GM21723 (cell line): ENCODE data around the gene SRRD.
"Not testable (repeated sequence)": the region's sequence is repeated elsewhere in the genome, so short reads cannot be mapped to it uniquely, and the experiment has no call there.

Source experiments
- ATAC-seq: cut with Tn5 transposase; IDR thresholded peaks from one replicate; pipeline ENCODE4 v1.9.1; 2021; ENCODE audit warnings: mild to moderate bottlenecking, moderate library complexity; ENCODE audit not compliant: unreplicated experiment

Gene SRRD

DNA sequence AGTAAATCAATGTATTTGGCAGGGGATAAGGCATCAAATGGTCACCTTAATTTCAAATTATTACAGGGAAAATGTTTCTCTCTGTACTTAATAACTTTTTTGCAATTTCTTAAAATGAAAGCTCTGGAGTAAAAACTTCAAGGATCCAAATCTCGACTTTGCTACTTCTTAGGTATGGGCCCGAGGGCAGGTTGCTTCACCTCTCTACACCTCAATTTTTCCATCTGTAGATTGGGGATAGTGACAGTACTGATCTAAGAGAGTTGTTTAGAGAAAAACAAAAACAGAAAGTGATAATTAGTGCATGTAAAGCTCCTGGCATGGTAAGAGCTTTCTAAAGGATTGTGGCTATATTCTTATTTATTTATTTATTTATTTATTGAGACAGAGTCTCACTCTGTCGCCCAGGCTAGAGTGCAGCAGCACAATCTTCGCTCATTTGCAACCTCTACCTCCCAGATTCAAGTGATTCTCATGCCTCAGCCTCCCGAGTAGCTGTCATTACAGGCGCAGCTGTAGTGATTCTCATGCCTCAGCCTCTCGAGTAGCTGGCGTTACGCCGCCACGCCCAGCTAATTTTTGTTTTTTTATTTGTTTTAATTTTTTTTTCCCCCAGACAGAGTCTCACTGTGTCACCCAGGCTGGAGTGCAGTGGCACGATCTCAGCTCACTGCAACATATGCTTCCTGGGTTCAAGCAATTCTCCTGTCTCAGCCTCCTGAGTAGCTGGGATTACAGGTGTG lies 30.9 kb downstream of the SRRD start:
- no peak for ATAC-seq

DNA sequence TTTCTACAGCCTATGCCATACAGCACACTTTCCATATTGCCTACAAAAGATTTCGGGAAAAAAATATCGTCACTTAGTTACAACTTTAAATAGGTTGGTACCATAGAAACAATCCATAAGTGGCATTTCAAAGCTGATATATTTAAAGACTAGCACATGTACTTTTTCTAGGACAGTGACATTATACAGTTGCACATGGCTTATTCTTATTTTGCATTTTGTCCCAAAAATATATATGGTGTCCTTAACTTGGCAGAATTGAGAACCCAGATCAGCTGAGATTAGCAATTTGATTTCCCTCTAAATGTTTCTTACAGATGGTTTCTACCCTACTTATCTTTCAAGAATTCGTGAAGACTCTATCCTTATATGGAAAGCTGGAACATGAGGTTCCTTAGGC lies 32.3 kb downstream of the SRRD start:
- no peak for ATAC-seq

DNA sequence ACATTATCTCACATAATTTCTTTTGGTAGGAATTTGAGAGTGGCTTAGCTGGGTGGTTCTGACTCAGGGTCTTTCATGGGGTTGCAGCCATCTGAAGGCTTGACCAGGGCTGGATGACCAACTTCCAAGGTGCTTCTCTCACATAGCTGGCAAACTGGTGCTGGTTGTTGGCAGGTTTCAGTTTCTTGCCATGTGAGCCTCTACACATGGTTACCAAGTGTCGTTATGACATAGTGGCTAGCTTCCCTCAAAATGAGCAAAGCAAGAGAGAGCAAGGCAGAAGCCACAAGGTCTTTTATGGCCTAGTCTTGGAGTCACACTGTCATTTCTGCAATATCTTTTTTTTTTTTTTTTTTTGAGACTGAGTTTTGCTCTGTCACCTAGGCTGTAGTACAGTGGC lies 32.8 kb downstream of the SRRD start:
- no peak for ATAC-seq

DNA sequence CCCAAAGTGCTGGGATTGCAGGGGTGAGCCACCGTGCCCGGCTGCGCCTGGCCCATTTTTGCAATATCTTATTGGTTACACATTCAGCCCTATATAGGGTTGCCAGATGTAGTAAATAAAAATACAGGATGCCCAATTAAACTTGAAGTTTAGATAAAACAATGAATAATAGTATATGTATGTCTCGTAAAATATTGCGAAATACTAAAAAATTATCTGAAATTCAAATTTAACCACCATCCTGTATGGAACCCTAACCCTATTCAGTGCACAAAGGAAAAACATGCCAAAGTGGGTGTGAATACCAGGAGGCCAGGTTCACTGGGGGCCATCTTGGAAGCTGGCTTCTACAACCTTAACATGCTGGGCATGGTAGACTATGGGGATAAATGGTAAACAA lies 33.8 kb downstream of the SRRD start:
- ATAC-seq: no peak

DNA sequence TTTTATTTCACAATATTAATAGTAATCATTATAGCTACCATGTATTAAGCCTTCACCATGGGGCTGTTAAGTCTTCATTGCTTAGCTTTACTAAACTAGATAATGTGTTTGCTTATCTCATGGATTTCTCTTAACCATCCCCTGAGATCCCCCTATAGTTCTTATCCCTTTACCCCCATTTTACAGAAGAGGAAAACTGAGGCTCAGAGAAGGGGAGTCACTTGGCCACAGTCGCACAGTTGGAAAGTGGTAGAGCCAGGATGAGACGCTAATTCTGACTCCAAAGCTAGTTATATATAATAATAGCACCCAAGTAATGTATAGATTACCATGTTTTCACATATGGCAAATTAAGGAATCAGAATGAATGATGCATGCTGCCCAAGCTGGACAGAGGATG lies 38.3 kb downstream of the SRRD start:
- no peak for ATAC-seq

- ATAC-seq: no peak
These were observed 38.9 kb downstream of the SRRD start for GRCh38 chr22:26522592-26522991.

GRCh38 chr22:26524870-26525269 lies 41.2 kb downstream of the SRRD start:
- no peak for ATAC-seq

DNA sequence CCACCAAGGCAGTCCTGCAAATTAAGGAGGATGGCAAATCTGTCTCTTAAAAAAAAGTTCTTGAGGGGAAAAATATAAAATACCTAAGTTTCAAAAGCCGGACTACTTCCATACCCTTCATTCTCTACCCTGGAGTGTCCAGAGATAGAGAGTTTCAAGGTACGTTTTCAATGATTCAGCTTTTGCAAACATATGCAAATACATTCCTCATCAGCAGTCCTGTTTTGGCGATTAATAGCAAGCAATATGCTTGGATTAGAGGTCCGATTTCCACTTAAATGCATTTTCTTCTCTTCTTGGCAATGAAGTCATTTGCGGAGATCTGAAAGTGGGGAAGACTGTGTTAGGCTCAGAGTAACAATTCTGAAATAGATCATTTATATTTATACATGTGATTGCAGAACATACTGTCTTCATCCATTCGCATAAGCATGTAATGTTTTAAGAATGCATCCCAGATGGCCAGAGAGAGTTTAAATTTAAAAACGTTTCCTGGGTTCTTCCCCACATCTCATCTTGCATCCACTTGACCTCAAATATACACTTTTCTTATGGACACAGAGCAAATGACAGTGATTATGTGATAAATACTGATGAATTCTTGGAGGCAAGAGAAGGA lies 42.4 kb downstream of the SRRD start:
- no peak for ATAC-seq

- ATAC-seq: no peak
These were observed 43.5 kb downstream of the SRRD start for GRCh38 chr22:26527167-26527566.

DNA sequence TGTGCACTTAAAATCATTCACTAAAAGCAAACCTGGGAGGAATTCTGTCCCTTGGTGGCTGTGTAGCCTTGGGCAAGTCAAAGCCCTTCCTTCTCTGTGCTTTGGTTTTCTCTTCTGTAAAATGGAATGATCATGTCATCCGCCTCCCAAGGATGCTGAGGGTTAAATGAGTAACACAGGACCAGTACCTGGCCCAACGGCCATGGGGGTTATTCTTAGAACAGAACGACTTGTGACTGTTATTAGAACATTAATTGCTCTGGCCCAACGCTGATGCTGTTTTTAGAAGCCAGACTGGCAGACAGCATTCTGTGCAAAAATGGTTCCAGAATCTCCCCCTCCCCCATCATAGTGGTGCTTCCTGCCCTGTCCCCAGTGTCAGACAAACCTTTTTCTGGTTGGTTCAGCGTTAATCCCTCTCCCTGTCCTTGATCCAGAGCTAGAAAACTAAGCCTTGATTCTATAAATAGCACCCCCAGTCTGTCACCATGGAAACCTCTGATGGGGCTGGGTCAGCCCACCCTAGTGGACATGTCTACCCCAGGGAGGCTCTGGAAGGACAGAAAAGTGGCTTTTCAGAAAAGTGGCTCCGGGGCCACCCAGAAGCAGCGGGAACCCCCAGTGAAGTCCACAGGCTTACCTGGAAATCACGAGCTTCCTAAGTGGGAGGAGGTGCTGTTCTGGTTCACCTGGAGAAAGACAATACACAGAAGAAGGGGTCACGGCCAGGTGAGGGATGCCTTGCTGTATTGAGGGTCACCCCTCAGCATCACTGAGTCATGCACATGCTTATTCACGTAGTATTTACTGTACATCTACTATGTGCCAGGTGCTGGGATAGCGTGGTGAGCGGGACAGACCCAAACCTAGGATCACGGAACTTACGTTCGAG lies 44.1 kb downstream of the SRRD start:
- ATAC-seq: no peak

- ATAC-seq: not testable (repeated sequence)
These were observed 44.8 kb downstream of the SRRD start for GRCh38 chr22:26528518-26528917.

GRCh38 chr22:26529345-26529744 lies 45.7 kb downstream of the SRRD start:
- ATAC-seq: no peak

DNA sequence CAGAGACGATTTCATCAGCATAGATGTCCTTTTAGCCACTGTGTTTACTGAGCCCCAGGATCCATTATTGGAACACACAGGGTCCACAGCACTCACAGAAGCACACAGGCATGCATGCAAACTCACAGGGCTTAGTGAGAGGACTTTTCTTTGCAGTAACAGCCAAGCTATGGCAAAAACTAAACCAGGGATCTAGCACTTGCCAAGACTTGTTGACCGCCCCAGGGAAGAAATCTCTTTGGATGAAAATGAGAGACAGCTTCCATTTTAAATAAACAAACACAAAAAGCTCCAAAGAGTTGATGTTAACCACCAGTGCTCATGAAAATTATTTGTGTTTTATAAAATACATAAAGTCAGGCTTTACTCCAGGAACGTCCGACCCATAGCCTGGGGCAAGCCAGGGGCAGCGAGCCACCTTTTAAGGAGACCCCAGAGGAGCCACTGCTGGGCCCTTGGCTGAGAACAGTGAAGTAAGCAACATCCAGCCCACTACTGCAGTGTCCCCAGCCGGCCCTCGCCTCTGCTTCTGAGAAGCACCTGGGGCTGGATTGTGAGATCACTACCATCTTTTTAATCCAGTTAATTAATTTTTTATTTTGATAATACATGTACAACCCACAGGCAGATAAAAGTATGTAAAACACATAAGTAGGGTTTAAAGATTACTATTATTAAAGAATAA lies 50.6 kb downstream of the SRRD start:
- no peak for ATAC-seq

DNA sequence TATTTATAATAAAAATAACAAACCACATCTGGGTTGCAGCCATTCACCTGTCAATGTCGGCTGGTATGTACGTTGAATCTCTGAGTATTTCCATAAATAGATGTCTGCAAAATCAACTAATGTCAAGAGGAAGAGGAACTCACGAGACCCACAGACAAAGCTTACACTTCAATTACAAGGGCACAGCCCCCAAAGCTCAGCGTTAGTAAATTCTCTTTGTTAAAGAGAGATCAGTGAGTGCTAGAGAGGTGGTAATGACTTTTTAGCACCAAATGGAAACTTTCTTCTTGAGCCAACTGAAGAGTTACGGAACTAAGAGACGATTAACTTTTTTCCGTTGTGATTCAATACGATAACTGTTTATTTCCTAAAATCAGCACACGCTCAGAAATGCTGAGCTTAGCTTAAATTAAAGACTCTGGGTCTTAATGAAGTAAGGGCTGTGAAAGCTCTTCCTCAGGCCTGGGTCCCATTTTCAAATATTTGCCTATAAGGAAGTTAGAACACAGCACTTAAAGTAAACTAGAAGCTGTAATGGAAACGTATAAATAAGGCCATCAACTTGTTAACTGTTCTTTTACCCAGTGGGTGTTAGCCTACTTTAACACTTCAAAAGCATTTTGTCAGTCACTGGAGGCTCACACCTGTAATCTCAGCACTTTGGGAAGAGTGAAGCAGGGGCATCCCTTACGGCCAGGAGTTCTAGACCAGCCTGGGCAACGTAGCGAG lies 51.4 kb downstream of the SRRD start:
- no peak for ATAC-seq

DNA sequence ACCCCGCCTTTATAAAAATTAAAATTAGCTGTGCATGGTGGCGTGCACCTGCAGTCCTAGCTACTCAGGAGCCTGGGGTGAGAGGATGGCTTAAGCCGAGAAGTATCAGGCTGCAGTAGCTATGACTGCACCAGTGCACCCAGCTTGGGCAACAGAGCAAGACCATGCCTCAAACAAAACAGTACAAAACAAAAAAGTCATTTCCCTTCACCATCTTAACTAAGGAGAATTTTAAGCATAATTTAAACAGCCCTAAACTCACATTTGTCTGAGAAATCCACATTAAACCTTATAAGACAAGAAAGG lies 51.9 kb downstream of the SRRD start:
- no peak for ATAC-seq

DNA sequence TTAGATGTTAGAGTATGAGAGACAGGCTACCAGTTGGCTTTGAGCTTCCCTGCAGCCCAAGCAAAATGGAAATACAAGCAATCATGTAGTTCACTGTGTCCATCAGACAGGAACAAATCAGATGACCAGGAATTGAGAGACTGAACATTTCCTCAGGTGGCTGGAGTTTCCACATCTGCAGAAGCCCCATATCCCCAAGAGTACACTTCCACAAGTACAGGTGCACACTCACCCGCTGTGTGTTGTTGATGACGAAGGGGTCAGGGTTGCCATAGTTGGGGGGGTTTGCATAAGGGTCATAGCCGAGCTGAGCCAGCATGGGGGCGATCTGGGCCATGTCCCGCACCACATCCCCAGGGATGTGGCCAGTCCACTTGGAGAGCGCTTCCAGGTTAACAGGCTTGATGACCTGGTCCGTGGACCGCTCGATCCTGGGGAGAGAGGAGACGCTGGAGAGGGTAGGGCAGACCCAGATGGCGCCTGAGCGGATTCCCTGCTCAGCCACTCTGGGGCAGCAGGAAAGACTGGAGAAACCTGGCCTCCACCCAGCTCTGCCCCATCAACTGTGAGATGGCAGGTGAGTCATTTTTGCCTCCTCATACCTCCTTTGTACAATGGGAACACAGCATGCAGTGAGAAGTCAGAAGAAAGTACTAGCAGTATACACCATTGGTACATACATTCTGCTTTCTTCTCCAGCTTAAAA lies 52.5 kb downstream of the SRRD start:
- no peak for ATAC-seq

DNA sequence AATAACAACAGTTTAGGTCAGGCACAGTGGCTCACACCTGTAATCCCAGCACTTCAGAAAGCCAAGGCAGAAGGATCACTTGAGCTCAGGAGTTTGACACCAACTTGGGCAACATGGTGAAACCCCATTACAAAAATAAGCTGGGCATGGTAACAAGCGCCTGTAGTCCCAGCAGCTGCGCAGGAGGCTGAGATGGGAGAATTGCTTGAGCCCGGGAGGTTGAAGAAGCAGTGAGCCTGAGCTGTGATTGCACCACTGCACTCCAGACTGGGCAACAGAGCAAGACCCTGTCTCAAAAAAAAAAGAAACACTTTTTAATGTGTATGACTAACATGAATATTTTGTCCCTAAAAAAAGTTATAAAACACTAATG lies 53.1 kb downstream of the SRRD start:
- ATAC-seq: no peak

DNA sequence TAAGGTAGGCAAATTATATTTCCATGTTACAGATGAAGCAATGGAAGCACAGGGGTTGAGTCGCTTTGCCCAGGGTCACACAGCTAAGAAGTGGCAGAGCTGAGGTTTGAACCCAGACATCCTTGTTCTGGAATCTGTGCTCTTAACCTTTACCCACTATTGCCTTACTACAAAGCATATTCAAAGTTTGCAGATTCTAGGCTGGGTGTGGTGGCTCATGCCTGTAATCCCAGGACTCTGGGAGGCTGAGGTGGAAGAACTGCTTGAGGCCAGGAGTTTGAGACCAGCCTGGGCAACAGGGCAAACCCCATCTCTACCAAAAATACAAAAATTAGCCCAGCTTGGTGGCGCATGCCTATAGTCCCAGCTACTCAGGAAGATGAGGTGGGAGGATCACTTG lies 56.4 kb downstream of the SRRD start:
- no peak for ATAC-seq

GRCh38 chr22:26541167-26541819 lies 57.6 kb downstream of the SRRD start:
- no peak for ATAC-seq

- no peak for ATAC-seq
These were observed 59.2 kb downstream of the SRRD start for GRCh38 chr22:26542831-26543230.
